GM12864 (cell line): ENCODE data around the gene ALG3.

Source experiments
- DNase-seq: peaks from one replicate; pipeline ENCODE4 v3.0.0-alpha.2; 2011; ENCODE audit warnings: low read depth
- H3K4me3 ChIP-seq: 2 replicates; pipeline ENCODE4 v1.5.1; 2011; ENCODE audit warnings: mild to moderate bottlenecking, low read depth, low read length, control low read depth
- CTCF ChIP-seq: IDR thresholded peaks from 2 replicates; pipeline ENCODE4 v1.5.1; 2011; ENCODE audit warnings: low read depth, mild to moderate bottlenecking, moderate library complexity, low read length, control low read depth, inconsistent platforms; ENCODE audit errors: missing control alignments

The ALG3 gene

DNA sequence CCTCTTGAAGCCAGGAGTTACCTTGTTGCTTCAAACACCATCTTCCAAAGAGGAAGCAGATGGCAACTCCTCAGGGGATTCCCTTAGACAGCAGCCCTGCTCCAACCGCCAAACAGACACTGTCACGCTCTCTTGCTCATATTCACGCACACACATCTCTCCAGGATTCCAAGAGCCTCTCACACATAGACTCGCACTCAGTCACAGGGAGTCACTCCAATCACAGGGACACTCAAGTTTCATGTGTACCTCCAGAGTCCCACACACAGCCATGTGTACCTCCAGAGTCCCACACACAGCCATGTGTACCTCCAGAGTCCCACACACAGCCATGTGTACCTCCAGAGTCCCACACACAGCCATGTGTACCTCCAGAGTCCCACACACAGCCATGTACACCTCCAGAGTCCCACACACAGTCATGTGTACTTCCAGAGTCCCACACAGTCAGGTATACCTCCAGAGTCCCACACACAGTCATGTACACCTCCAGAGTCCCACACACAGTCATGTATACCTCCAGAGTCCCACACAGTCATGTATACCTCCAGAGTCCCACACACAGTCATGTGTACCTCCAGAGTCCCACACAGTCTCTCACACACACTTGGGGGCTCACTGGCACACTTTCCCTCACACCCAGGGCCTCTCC lies 13.3 kb downstream of the ALG3 start:
- no peak overlapping the region for H3K4me3 ChIP-seq
- no peak for TF ChIP-seq CTCF
- no peak for DNase-seq

DNA sequence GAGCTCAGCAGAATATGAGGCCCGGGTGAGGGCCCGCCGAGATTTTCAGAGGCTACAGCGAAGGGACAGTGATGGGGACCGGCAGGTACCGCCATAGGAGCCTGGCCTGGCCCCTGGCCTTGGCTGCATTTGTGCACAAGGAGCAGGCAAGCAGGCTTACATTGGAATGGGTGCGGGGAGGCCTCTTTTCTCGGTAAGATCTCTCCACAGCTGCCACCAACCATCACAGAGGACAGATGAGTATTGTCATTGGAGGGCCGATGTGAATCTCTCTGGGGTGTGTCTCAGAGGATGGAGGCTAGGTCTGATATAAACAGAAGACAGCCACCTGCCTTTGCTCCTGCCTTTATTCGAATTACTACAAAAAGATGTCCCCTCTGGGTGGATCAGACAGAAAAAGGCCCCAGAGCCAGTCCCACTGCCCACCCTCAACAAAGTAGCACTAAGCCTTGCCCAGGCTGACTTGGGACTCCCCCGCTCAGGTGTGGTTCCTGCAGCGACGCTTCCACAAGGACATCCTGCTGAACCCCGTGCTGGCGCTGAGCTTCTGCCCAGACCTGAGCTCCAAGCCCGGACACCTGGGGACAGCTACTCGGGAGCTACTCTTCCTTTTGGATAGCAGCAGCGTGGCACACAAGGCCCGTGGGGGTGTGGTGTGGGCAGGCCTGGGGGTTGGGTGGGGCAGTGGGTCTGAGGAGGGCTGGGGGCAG lies 13.9 kb downstream of the ALG3 start:
- no peak for TF ChIP-seq CTCF
- H3K4me3 ChIP-seq, result no peak overlapping the region
- DNase-seq, result no peak

GRCh38 chr3:184234224-184234623 lies 14.5 kb downstream of the ALG3 start:
- H3K4me3 ChIP-seq, result no peak overlapping the region
- no peak for DNase-seq
- no peak for TF ChIP-seq CTCF

DNA sequence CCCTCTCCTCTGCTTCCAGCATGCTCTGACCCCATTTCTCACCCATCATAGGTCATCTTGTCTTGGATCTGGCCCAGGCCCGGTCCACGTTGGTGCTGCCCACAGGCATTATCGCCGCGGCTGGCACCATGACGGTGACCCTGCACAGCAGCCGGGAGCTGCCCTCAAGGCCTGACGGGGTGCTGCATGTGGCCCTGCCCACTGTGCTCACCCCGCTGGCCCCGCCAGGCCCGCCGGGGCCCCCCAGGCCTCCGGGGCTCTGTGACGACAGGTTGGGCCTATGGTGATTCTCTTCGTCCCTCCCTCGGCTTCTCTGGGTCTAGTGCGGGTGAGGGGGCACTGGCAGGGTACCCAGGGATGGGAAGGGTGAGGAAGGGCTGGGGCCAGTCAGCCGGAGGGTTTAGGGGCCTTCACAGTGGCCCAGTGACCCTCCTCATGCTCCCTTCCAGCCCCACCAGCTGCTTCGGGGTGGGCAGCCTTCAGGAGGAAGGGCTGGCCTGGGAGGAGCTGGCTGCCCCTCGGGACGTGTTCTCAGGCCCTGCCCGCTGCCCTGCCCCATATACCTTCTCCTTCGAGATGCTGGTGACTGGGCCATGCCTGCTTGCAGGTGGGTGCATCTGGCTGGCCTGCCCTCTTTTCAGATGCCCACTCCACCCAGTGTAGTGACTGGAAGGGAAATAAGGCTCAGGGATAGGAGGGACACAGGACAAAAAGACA lies 15.5 kb downstream of the ALG3 start:
- no peak overlapping the region for H3K4me3 ChIP-seq
- no peak for DNase-seq
- no peak for TF ChIP-seq CTCF

DNA sequence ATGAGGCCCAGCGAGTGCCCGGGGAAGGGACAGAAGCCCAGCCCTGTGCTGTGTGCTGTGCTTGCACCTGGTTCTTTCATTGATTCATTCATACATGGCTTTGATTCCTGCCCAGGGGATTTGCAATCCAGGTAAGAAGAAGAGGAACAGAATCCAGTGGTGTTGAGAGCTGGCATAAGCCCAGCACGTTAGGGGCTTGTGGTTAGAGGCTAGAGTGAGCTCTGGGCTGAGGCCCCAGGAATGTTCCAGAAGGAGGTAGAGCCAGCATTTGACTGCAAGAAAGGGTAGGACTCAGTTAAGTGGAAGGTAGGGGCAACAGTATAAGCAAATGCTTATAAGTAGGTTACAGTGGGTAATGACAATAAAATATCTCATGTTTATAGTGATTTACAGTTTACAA lies 17.1 kb downstream of the ALG3 start:
- no peak for DNase-seq
- no peak for TF ChIP-seq CTCF
- H3K4me3 ChIP-seq, result no peak overlapping the region

GRCh38 chr3:184230603-184231528 lies 17.9 kb downstream of the ALG3 start:
- H3K4me3 ChIP-seq, result no peak overlapping the region
- TF ChIP-seq CTCF, result no peak
- DNase-seq, result no peak
